G401 (cell line): Measurements from ENCODE around the gene APP. TPM values are rescaled to one million over a fixed set of nuclear protein-coding genes. Genes with fewer than 3 reads are reported as not detected.
"Not testable (repeated sequence)": the region's sequence is repeated elsewhere in the genome, so short reads cannot be mapped to it uniquely, and the experiment has no call there.

ENCODE experiments used
- DNase-seq: peaks from one replicate; pipeline ENCODE4 v3.0.0-alpha.2; 2015; ENCODE audit warnings: low spot score
- in situ Hi-C: cut with HindIII; loops from 2 replicates; pipeline ENCODE4 v1.10.0; 2016; ENCODE audit warnings: low sequenced_read_pairs, mixed read lengths
- total RNA-seq: library from RNA; depleted of rRNA; stranded (reverse); fragments of >200 nt; shearing (Covaris generic); gene quantifications from 2 replicates; pipeline ENCODE4 v1.2.3, GENCODE V29; 2014

Gene APP
- total RNA-seq, 1 experiment from 2014 or later = 254 TPM

DNA sequence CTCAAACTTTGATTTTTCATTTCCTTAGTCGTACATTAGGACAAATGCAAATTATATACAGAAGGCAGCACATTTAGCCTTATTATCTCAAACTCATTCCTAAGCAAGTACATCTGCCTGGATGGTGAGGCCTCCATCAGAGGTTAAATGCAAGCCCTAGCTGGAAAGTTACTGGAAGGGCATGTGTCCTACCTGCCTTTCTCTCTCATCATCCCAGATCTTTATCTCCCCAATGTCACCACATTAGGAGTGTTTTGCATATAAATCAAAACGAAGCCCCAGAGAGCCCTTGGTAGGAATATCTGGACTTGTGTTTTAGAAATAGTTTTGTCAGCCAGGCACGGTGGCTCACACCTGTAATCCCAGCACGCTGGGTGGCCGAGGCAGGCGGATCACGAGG, 35.0 kb downstream of the APP start:
- in situ Hi-C loops = no loop called here
- no peak for DNase-seq

DNA sequence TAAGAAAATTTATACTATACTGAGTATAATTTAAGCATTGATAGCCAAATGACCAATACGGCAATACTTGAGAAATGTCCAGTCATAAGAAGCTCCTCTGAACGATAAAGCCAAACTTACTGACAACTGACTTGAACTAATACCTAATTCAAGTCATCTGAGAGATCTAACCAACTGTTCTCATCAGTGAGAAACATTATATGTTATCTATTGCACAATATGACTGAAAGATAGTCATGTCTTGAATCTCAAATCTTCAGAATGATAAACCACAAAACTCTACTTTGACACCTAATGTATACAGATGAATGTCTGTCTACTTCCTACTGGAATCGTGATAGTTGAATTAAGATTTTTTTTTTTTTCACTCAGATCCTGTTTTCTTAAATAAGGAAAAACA, 39.0 kb downstream of the APP start:
- in situ Hi-C loops = no loop called here

DNA sequence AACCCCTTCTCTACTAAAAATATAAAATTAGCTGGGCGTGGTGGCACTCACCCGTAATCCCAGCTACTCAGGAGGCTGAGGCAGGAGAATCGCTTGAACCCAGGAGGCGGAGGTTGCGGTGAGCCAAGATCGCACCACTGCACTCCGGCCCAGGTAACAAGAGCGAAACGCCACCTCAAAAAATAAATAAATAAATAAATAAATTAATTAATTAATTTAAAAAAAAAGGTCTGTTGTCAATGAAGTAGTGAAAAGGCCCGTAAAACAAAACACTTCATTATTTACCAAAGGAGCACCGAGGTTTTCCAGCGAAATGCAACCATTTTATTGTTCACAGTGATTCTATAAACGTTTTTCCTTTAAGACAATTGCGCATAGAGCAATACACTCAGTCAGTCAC, 39.5 kb downstream of the APP start:
- DNase-seq, in situ Hi-C loops: not testable (repeated sequence)

More for the DNA sequence above, 39.0 kb downstream of the APP start:
- DNase-seq = no peak

DNA sequence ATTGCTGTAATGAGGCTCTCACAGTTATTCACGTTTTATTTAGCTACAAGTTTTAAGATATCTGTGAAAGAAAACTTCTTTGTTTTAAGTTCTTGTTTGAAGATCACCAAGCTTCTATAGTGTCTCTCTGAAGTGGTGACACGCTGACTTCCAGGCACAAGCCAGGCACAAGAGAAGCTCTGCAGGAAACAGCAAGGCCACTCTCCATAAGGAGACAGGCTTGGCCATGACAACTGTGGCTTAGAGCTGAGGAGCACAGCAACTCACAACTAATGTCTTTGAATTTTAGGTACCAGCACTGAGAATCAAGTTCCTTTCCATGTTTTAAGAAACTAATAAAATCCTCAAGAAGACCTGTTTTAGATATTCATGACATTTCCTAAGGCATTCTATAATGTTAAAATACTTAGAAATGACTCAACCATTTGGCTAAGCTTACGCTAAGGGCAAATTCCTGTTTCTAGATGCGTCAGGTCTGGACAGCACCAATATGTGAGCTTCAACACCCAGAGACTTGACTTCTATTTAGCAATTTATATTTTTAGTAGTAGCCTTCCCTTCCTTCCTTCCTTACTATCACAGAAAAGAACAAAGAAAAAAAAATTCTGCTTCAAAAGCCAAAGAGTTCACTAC, 40.2 kb downstream of the APP start:
- in situ Hi-C loops = no loop called here
- DNase-seq = no peak

DNA sequence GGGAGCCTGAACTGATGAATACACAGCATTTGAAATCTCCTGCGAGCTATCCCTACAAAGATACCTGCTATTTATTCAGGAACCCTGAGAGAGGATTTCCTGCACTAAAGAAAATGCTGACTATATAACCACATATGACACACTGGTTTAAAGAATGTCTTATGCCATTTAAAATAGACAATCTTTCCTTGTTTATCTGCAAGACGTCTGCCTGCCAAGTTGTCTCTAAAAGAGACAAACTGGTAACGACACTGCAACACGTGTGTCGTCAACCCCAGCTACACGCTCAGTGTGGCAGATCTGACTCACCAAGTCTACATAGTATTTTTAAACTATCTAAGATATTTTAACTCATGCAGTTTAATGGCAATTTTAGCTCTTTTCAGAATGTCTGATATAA, 42.7 kb downstream of the APP start:
- no peak for DNase-seq
- in situ Hi-C loops = no loop called here

DNA sequence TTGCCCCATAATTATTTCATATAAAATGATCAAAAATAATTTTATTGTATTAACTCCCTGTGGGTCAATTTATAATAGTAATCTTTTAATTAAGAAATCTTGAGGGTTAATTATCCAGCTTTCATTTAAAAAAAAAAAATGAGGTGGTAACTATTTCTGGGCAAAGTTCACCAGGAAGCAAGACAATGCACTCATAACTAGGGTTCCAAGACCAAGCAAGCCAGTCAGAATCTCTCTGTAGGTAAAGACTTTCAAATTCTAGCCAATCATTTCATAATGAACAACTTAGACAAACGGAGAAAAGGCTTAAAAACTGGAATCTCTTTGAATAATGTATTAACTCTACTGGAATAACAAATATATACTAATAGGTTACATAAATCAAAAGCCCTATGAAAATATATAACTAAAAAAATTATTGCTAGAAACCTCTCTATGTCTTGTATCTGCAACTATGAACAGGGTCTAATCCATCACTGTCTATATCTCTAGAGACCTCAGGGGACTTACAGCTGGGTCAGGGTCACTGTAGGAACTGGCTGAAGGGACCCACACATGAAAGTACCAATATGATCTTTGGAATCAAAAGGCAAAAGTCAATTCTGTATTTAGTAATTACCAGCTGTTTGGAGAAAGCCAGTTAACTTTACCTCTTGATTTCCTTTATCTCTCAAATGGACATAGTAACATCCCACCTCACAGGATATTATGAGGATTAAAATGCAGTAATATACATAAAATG, 43.3 kb downstream of the APP start:
- DNase-seq = no peak

DNA sequence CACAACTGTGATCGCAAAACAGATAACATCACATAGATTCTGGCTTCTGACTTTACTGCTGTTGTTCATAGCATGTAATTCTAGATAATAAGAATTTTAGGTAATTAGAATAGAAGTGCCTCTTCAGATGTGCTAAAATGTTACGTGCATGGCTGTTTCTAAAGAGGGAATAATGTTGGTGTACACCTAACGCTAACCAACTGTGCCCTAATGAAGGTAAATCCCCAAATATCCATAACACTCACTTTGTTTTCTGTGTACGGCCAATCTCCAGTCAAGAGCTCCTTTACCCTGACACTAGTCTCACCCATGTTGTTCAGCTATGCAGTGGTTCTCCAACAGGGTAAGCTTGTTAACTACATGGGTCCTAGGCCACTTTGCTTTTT, 44.4 kb downstream of the APP start:
- in situ Hi-C loops = no loop called here
- DNase-seq = no peak

More for the DNA sequence above, 43.3 kb downstream of the APP start:
- in situ Hi-C loops = no loop called here

DNA sequence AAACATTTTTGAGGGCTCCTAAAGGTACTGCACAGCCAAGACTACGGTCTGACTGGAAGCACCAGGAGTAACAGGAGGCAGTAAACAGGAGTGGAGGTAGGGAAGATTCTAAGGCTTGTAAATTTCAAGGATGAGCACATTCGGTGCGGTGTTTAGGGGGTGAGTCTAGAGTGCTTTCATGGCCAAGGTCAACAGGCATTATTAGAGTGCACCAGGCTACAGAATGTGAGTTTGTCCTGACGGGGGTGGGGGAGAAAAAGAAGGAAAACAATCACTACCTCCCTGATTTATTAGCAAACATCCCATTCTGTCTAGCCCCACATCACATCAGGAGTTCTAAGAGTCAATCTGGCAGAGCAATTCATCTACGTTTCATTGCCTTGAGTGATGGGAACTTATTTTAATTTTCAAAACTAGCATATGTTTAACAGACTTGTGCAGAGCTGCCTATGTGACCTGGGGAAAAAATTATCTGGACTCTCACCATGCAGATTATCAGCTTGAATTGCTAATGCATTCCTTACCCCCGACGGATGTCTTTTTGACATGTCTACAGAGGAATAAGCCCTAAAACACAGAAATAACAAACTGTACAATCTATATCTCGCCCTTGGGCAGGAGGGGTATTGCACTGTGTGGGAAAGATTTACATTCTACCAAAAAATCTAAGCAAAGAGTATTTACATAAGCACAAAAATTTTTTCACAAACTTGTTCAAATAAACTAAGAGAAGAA, 45.0 kb downstream of the APP start:
- in situ Hi-C loops = no loop called here
- no peak for DNase-seq

DNA sequence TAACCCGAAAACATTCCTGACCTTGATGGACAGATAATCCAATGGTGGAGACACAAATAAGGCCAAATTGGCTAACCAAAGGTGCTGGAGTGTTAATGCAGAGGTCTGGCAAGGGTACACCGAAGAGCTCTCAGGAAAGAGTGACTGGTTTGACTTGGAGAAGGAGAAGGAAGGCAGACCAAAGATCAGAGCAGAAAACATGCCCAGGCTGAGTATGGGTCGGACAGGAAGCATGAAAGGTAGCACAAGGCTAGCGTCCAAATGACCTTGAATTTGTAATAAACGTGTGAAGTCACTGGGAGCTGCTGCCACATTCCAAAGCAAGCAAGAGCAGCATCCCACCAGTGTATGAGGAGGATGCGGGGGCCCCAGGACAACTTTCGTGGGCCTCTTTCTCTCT, 45.7 kb downstream of the APP start:
- in situ Hi-C loops = no loop called here
- no peak for DNase-seq

DNA sequence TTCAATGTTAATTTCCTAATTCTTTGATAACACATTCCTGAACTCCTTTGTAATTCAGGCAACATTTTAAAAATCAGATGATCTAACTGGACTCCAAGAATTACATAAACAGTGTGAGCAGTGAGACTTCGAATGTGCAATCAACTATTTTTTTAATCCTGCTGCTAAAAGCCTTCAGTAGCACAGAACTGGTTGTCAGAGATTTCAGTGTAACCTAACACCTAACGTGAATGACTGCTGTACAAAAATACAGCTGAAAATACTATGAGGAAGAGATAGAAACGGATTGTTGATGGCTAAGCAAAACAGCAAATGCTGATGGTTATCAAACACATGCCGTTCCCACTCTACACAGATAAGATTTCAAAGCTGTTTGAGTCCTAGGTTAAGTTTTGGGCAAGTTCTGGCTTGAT, 46.1 kb downstream of the APP start:
- in situ Hi-C loops = no loop called here
- no peak for DNase-seq

DNA sequence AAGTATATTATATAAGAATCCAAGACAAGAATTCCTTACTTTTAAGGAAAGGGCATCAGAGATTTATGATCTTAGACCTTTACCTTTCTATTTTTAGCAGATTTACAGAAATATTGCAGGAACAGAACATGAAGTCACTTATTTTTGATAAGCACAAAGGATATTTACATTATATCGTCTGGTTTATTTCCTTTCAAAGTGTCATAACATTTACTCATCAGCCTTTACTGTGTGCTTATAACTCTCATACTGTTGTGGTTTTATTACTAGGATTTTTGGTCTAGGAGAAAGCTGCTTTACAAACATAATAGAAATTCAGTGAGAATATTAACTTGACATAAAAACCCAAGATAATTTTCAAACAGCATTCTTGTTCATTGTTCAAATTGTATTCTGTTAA, 47.6 kb downstream of the APP start:
- DNase-seq = no peak
- in situ Hi-C loops = no loop called here

DNA sequence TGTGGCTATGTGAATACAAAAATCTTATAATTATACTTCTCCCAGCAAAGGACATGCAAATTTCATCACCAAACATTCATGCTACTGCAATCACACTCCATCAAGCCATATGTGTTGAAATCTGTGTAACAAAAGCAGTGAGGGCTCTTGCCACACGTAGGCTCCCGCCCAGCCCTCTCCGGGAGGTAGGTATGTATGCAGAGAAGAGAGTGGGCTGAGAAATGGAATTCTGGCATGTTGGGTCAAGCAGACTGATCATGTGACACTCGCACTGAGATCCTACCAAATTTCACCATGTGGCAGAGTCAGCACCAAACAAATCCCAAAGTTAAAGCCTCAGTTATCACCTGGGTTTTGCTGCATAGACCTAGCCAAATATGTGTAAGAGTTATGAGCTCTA, 49.7 kb downstream of the APP start:
- DNase-seq = no peak
- in situ Hi-C loops = no loop called here

DNA sequence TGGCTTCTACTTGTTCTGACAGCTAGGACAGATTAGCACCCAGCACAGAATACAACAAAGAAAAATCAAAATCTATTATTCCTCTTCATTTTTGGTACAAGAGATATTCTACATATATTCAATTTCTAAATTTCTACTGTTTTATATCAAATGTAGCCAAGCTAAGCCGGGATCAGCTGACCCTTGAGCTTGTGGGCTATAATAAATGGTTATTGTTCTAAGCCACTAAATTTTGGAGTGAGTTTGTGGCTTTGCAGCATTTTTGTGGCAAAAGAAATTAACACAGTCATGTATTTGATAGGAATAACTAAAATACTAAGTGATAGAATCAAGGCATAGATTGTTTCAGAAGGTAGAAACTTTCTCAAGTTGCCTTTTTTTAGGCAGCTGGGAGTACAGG, 50.7 kb downstream of the APP start:
- in situ Hi-C loops = no loop called here
- no peak for DNase-seq

DNA sequence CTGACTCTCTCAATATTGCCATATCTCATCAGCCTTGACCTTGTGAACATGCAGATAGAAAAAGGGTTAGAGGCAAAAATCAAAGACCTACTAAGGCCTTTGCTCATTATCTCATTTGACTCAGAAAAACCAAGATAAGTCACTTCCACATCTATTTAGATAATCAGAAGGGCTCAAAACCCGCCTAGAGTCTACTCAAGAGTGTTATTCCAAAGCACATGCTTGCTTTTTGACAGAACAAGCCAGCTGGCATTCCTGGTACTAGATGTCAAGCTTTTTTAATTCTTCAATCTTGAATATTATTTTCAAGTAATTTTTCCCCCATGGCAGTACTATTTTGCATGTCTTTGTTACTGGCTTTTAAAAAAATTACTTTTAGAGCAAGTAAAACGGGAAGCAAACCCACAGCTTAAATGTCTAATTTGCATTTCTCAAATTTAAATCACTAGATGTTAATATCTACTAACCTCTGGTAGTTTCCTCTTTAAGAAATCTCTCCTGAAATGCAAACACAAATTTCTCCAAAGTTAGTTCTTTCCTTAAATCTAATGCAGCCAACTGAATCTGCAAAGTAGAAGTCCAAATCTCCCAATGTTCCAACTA, 51.5 kb downstream of the APP start:
- no peak for DNase-seq
- in situ Hi-C loops = no loop called here

DNA sequence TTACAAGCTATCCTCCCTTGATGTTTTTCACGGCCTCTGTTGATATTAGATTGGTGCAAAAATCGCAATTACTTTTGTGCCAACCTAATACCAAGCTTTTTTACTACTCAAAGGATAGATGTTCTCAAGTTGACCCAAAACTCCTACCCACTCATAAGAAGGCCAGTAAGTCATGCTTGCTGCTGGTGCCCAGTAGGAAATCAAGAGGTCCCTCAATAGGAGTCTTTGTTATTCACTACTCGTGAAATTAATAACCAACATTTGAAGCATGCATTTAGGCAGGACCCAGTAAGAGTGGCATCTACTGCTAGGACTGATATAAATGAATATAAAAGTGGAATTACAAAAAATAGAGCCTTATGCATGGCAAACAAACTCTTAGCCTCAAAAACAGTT, 52.6 kb downstream of the APP start:
- DNase-seq = no peak
- in situ Hi-C loops = no loop called here

DNA sequence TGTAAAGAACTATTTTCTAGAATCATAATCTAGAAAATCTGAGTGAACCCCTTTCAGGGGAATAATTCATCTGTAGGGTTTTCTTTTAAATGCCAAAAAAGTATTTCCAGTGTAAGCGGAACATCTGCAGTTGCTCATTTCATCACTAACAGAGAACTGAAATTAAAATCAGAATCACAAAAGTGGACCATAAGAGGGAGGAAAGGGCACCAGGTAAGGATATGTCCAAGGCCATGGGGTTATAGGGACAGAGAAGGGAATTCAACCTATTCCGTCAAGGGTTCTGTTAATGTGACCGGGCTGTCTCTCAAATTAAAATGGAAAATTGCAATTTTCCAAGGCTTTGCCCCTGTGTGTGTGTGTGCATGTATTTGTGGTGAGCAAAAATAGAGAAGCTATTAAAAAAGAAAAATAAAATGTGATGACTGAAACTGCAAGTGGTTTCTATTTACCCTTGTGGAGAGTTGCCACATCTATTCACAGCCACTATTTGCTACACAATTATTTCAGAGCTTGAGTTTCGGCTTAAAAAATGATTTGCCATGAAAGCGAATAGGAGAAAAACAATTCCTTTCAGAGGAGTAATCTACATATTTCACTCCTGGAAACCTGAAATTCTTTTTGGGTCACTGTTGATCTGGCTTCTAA, 53.1 kb downstream of the APP start:
- in situ Hi-C loops = no loop called here
- no peak for DNase-seq

DNA sequence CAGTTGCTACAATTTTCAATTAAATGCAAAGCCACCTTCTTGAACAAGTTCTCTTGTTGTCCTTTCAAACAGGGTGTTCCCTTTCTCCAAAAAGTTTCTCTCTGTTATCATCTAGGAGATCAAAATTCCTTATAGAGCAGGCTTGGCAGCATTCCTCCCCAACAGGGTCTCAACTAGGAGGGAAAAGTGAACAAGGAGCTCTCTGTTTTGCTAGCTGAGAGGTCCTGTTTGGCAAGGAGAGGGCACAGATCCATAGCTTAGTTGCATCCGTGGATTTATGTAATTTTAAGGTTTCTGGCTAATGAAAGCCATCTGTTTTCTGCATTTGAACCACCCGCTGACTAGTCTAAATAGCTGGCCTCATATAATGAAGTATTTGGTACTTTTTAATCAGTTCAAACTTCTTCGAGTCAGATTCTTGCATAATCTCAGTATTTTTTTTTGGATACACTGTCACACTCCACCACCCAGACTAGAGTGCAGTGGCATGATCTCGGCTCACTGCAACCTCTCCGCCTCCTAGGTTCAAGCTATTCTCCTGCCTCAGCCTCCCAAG, 54.0 kb downstream of the APP start:
- peak; percentile 54 for DNase-seq
- in situ Hi-C loops = no loop called here

DNA sequence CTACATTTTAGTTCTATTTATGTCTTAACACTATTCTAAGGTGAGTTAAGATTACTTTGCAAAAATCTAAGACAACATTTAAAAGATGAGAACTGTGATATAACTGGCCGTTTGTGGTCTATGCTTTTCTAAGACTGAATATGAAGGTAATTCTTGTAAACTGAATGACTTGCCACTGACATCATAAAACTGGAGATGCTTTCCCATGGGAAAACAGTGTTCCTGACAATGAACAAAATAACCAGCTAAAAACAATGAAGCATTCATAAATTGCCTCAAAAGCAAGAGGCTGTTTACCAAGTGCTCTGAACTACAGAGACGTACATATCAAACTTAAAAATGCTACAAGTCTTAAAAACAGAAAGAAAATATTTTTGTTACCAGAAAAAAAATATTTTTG, 54.7 kb downstream of the APP start:
- in situ Hi-C loops = no loop called here
- DNase-seq = peak; percentile 40

DNA sequence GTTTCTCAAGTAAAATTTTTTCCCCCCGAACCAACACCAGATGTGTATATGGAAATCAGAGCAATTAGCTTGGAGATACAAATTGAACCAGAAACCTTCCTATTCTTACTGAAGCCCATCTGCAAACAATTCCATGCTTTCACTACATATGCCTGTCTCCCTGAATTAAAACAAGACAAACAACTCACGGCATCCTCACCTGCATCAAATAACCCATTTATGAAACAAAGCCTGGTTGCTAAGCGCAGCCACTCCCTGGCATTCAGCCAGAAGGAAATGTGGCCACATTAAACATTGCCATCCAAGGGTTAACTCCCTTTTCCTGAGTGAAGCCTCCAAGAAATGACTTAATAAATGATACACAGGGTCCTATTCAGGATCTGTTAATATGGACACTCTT, 55.3 kb downstream of the APP start:
- DNase-seq = peak; percentile 52
- in situ Hi-C loops = no loop called here
